Psoas muscle (tissue), 8 donors: ENCODE measurements around the gene FYB1. TPM values are rescaled to one million over a fixed set of nuclear protein-coding genes. Genes with fewer than 3 reads are reported as not detected.

Experiments used
- ATAC-seq, 4 donors: fragments of 200-7000 bp; cut with Tn5 transposase; one replicate each; pipeline ENCODE4 v1.9.1; 2020; ENCODE audit warnings: moderate library complexity in 3 of 4, mild to moderate bottlenecking in 2 of 4
- DNase-seq, 2 donors: peaks; one replicate each; pipeline ENCODE4 v3.0.0-alpha.2; 2020
- H3K27ac ChIP-seq: fragments of 200-600 bp; one replicate; pipeline ENCODE4 v1.8.0; 2022
- H3K27me3 ChIP-seq, 3 donors: fragments of 200-600 bp in 1 of 3; one replicate each; pipeline versions ENCODE4 v1.6.1 to v1.8.0; 2013 to 2022; ENCODE audit warnings: low read length in 2 of 3, mild to moderate bottlenecking in 2 of 3, moderate library complexity in 1 of 3; ENCODE audit not compliant: insufficient read depth in 3 of 3
- H3K36me3 ChIP-seq, 2 donors: fragments of 200-600 bp in 1 of 2; one replicate each; pipeline versions ENCODE4 v1.6.1 to v1.8.0; 2013 to 2022; ENCODE audit warnings: low read depth in 1 of 2, mild to moderate bottlenecking in 1 of 2, moderate library complexity in 1 of 2; ENCODE audit not compliant: insufficient read depth in 1 of 2
- H3K4me1 ChIP-seq: fragments of 200-600 bp; one replicate; pipeline ENCODE4 v1.8.0; 2022
- H3K4me3 ChIP-seq: fragments of 200-600 bp; one replicate; pipeline ENCODE4 v1.8.0; 2022; ENCODE audit warnings: mild to moderate bottlenecking
- H3K9me3 ChIP-seq: fragments of 200-600 bp; one replicate; pipeline ENCODE4 v1.8.0; 2022
- WGBS, 3 donors: extraction: QIAGEN DNeasy Blood & Tissue Kit; methylation state at CpG; one replicate each; pipeline versions ENCODE4 v1.1.6 to v1.1.7; 2013; 5-methylcytosine and 5-hydroxymethylcytosine counted together
- intact Hi-C, 2 donors: fragments of 100-400 bp; cut with DNase I; formaldehyde crosslinking; loops; one replicate each; pipeline versions ENCODE4 v1.11.0 to v1.14.2; 2022
- polyA plus RNA-seq, 3 donors: library from polyadenylated mRNA; stranded (reverse); fragments of 200-250 nt; gene quantifications; one replicate each; pipeline ENCODE4 v1.2.3, GENCODE V29; 2013
- total RNA-seq, 4 donors: library from RNA; stranded (reverse); fragmentation: NEBNext Ultra II Directional in 2 of 4; extraction: Animal tissue kit (Norgen Biotek cat#: 25700) in 2 of 4; gene quantifications; one replicate each; pipeline versions ENCODE4 v1.2.1 to v1.2.4, GENCODE V29; 2021 to 2023
- TF ChIP-seq, protein P1 (sequence below): fragments of 200-600 bp; IDR thresholded peaks from one replicate; pipeline ENCODE4 v1.8.0; 2022; ENCODE audit warnings: antibody characterized with exemption
- donor health status: healthy with polysubstance abuse.
- donor health status: DM: no; HTN: no; CAD: no; lungs with moderate emphysema.
- donor health status: Bipolar disorder and iron deficiency.
- donor health status: healthy.
- donor health status: DM: yes; HTN: yes; CAD: no.
- donor health status: DM: no; HTN: no; CAD: no.
- donor health status: DM: no; HTN: no; CAD: no.
- donor health status: DM: yes; HTN: yes; CAD: no.

The FYB1 gene
- total and polyA plus RNA-seq, 7 donors, result 0.22 to 3.2 (median 1.3) TPM

- TF ChIP-seq, protein P1, sequence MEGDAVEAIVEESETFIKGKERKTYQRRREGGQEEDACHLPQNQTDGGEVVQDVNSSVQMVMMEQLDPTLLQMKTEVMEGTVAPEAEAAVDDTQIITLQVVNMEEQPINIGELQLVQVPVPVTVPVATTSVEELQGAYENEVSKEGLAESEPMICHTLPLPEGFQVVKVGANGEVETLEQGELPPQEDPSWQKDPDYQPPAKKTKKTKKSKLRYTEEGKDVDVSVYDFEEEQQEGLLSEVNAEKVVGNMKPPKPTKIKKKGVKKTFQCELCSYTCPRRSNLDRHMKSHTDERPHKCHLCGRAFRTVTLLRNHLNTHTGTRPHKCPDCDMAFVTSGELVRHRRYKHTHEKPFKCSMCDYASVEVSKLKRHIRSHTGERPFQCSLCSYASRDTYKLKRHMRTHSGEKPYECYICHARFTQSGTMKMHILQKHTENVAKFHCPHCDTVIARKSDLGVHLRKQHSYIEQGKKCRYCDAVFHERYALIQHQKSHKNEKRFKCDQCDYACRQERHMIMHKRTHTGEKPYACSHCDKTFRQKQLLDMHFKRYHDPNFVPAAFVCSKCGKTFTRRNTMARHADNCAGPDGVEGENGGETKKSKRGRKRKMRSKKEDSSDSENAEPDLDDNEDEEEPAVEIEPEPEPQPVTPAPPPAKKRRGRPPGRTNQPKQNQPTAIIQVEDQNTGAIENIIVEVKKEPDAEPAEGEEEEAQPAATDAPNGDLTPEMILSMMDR, result no peak
- intact Hi-C loops, result no loop called here
- H3K9me3 ChIP-seq, result no peaks in the 10 kb centered on the region
- ATAC-seq, result peak in 2 of 4 donors; percentile 17 to 22
- no peak for DNase-seq
- 6 to 32% (median 16%) methylated on average over 2 of the region's 2 CpGs for WGBS, 3 donors
- peaks cover 0 to 9% of the 10 kb centered on the region in 2 donors for H3K36me3 ChIP-seq
- peaks cover 80% of the 10 kb centered on the region for H3K4me1 ChIP-seq
- no peak overlapping the region for H3K4me3 ChIP-seq
- H3K27ac ChIP-seq, result no peak overlapping the region
- H3K27me3 ChIP-seq, result no peaks in the 10 kb centered on the region
These were observed 160.3 kb downstream of the FYB1 start for GRCh38 chr5:39059064-39059463.

DNA sequence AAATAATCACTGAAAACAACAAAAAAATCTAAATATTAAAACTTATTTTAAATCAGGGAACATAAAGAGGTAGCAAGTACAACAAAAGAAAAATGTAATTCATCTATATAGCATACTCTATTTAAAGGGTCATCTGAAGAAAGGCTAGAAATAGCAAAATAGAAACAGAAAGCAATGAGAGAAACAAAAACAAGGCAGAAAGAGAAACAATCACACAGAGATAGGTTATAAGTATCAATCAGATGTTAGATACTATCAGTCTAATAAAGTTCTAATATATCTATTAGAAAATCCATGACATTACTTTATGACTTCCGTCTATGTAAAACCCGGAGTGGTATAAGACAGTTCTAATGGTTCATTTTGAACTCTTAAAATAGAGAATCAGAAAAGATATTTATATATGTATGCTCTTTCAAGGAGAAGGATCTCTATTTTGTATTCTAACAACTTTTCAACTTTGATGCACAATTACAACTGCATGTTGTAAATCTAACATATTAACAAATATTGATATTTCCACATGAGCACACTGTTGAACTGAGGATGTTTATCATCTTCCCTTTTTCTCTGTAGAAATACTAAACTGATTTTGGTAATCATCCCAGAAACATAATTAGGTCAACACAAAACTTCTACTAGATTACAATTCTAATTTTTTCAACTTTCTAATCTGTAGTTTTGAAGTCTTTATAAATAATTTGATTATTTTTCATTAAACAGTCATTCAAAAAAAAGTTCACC is 161.0 kb downstream of the FYB1 start:
- no peak for ATAC-seq
- 50 to 78% (median 60%) methylated on average over 2 of the region's 2 CpGs for WGBS, 3 donors
- TF ChIP-seq, protein P1, result no peak
- Histone ChIP-seq H3K27me3 (no peaks in the 10 kb centered on the region), H3K4me3 (peak overlapping the region; percentile 41), H3K27ac (no peak overlapping the region), H3K36me3 (peaks cover 0 to 9% of the 10 kb centered on the region in 2 donors), H3K9me3 (no peaks in the 10 kb centered on the region), H3K4me1 (peaks cover 74% of the 10 kb centered on the region)
- DNase-seq, result no peak
- intact Hi-C loops, result no loop called here

GRCh38 chr5:39057734-39058133 is 161.6 kb downstream of the FYB1 start:
- H3K9me3 ChIP-seq, result no peaks in the 10 kb centered on the region
- no peaks in the 10 kb centered on the region for H3K27me3 ChIP-seq
- H3K4me1 ChIP-seq, result peaks cover 74% of the 10 kb centered on the region
- DNase-seq (no peak), ATAC-seq (no peak)
- peaks cover 0 to 9% of the 10 kb centered on the region in 2 donors for H3K36me3 ChIP-seq
- H3K27ac ChIP-seq, result no peak overlapping the region
- TF ChIP-seq, protein P1, result no peak
- H3K4me3 ChIP-seq, result peak overlapping the region; percentile 41
- whole genome bisulfite sequencing, 3 donors, result 4 to 16% (median 5%) methylated on average over 2 of the region's 2 CpGs
- intact Hi-C loops, result no loop called here

GRCh38 chr5:39055768-39056398 is 163.5 kb downstream of the FYB1 start:
- H3K9me3 ChIP-seq, result no peaks in the 10 kb centered on the region
- H3K4me1 ChIP-seq, result peaks cover 62% of the 10 kb centered on the region
- TF ChIP-seq, protein P1, result no peak
- no peak overlapping the region for H3K4me3 ChIP-seq
- ATAC-seq, result no peak
- no peaks in the 10 kb centered on the region for H3K27me3 ChIP-seq
- DNase-seq, result no peak
- intact Hi-C loops, result no loop called here
- 77 to 85% (median 78%) methylated on average over 5 of the region's 5 CpGs for WGBS, 3 donors
- H3K27ac ChIP-seq, result no peak overlapping the region
- peaks cover 0 to 9% of the 10 kb centered on the region in 2 donors for H3K36me3 ChIP-seq

Other genes with a start within 250 kb of the FYB1 start
- 10 to 100 TPM; 34.0 to 46.7 (median 41.0) TPM for gene RICTOR, start 145.2 kb downstream of the FYB1 start, total RNA-seq
- gene RICTOR, start 145.2 kb downstream of the FYB1 start, polyA plus RNA-seq, result 1 to 10 TPM; 2.7 to 9.5 (median 6.4) TPM
- under 1 TPM in 1 of 4 donors, not detected in 3; 0.24 TPM for gene C9, start 144.9 kb upstream of the FYB1 start, total RNA-seq
- gene C9, start 144.9 kb upstream of the FYB1 start, polyA plus RNA-seq, result not detected
- 10 to 100 TPM; 13.5 to 37.1 (median 21.0) TPM for gene DAB2, start 205.4 kb upstream of the FYB1 start, total RNA-seq
- gene DAB2, start 205.4 kb upstream of the FYB1 start, polyA plus RNA-seq, result 1 to 10 TPM; 4.1 to 5.7 (median 4.3) TPM